H9 (cell line): ENCODE data around the gene PLAU. TPM values are rescaled to one million over a fixed set of nuclear protein-coding genes. Genes with fewer than 3 reads are reported as not detected.

Experiments
- DNase-seq: peaks from one replicate; pipeline ENCODE4 v3.0.0-alpha.2; 2017
- H2AFZ ChIP-seq: one replicate; pipeline ENCODE4 v1.6.1; 2013; ENCODE audit warnings: mild to moderate bottlenecking, low read length, control low read depth, moderate library complexity
- H2AK5ac ChIP-seq: 2 replicates; pipeline ENCODE4 v1.6.1; 2013; ENCODE audit warnings: low read length, control low read depth, mixed read lengths; ENCODE audit not compliant: insufficient read length
- H2BK120ac ChIP-seq: one replicate; pipeline ENCODE4 v1.6.1; 2013; ENCODE audit warnings: low read depth, mild to moderate bottlenecking, low read length, control low read depth, inconsistent platforms; ENCODE audit not compliant: poor library complexity, severe bottlenecking
- H2BK12ac ChIP-seq: 2 replicates; pipeline ENCODE4 v1.6.1; 2013; ENCODE audit warnings: low read length, control low read depth, mixed read lengths, low read depth; ENCODE audit not compliant: insufficient read length
- H2BK15ac ChIP-seq: 2 replicates; pipeline ENCODE4 v1.6.1; 2013; ENCODE audit warnings: low read depth, low read length, control low read depth
- H2BK20ac ChIP-seq: one replicate; pipeline ENCODE4 v1.6.1; 2013; ENCODE audit warnings: low read depth, mild to moderate bottlenecking, low read length, control low read depth, inconsistent platforms; ENCODE audit not compliant: poor library complexity, severe bottlenecking
- H2BK5ac ChIP-seq: 2 replicates; pipeline ENCODE4 v1.6.1; 2013; ENCODE audit warnings: low read length, control low read depth, mixed read lengths; ENCODE audit not compliant: insufficient read length
- H3K14ac ChIP-seq: 2 replicates; pipeline ENCODE4 v1.6.1; 2013; ENCODE audit warnings: low read length, control low read depth; ENCODE audit not compliant: insufficient read depth
- H3K18ac ChIP-seq: 2 replicates; pipeline ENCODE4 v1.6.1; 2013; ENCODE audit warnings: low read depth, mild to moderate bottlenecking, mixed read lengths, low read length, control low read depth; ENCODE audit not compliant: insufficient read length
- H3K23ac ChIP-seq: 2 replicates; pipeline ENCODE4 v1.6.1; 2013; ENCODE audit warnings: low read length, control low read depth, mixed read lengths, low read depth; ENCODE audit not compliant: insufficient read length
- H3K23me2 ChIP-seq: 2 replicates; pipeline ENCODE4 v1.6.1; 2013; ENCODE audit warnings: low read depth, mild to moderate bottlenecking, mixed read lengths, low read length, control low read depth; ENCODE audit not compliant: insufficient read length, poor library complexity, severe bottlenecking
- H3K27ac ChIP-seq: 2 replicates; pipeline ENCODE4 v1.5.1; 2013; ENCODE audit warnings: low read length, control low read depth, mixed read lengths, low read depth; ENCODE audit not compliant: insufficient read length
- H3K27me3 ChIP-seq: 2 replicates; pipeline ENCODE4 v1.6.1; 2013; ENCODE audit warnings: low read length, control low read depth, inconsistent platforms; ENCODE audit not compliant: insufficient read depth
- H3K4ac ChIP-seq: 2 replicates; pipeline ENCODE4 v1.6.1; 2013; ENCODE audit warnings: low read depth, mild to moderate bottlenecking, control low read depth, inconsistent platforms, low read length, moderate library complexity
- H3K4me1 ChIP-seq: 2 replicates; pipeline ENCODE4 v1.6.1; 2013; ENCODE audit warnings: low read length, control low read depth, inconsistent platforms; ENCODE audit not compliant: insufficient read depth
- H3K4me2 ChIP-seq: 2 replicates; pipeline ENCODE4 v1.6.1; 2013; ENCODE audit warnings: low read length, control low read depth, mixed read lengths; ENCODE audit not compliant: insufficient read length, insufficient read depth
- H3K56ac ChIP-seq: 2 replicates; pipeline ENCODE4 v1.6.1; 2013; ENCODE audit warnings: low read depth, mild to moderate bottlenecking, mixed read lengths, low read length, control low read depth; ENCODE audit not compliant: insufficient read length
- H3K79me1 ChIP-seq: 2 replicates; pipeline ENCODE4 v1.6.1; 2013; ENCODE audit warnings: low read depth, mild to moderate bottlenecking, moderate library complexity, low read length, control low read depth, inconsistent platforms; ENCODE audit not compliant: insufficient read depth, poor library complexity, severe bottlenecking
- H3K79me2 ChIP-seq: 2 replicates; pipeline ENCODE4 v1.6.1; 2013; ENCODE audit warnings: low read length, control low read depth, inconsistent platforms; ENCODE audit not compliant: insufficient read depth
- H3K9ac ChIP-seq: 2 replicates; pipeline ENCODE4 v1.6.1; 2013; ENCODE audit warnings: low read length, control low read depth, mixed read lengths; ENCODE audit not compliant: insufficient read length; ENCODE audit errors: extremely low read depth
- H3K9me3 ChIP-seq: one replicate; pipeline ENCODE4 v1.6.1; 2013; ENCODE audit warnings: low read depth, low read length, inconsistent platforms; ENCODE audit not compliant: control insufficient read depth
- H3T11ph ChIP-seq: one replicate; pipeline ENCODE4 v1.6.1; 2013; ENCODE audit warnings: mild to moderate bottlenecking, low read length, control low read depth, inconsistent platforms
- H4K20me1 ChIP-seq: one replicate; pipeline ENCODE4 v1.6.1; 2013; ENCODE audit not compliant: control insufficient read depth, insufficient read length, insufficient read depth
- H4K5ac ChIP-seq: 2 replicates; pipeline ENCODE4 v1.6.1; 2013; ENCODE audit warnings: low read depth, mild to moderate bottlenecking, mixed read lengths, low read length, control low read depth; ENCODE audit not compliant: insufficient read length
- H4K8ac ChIP-seq: replicated peaks from 2 replicates; pipeline ENCODE4 v1.6.1; 2013; ENCODE audit warnings: low read length, control low read depth, mixed read lengths, low read depth; ENCODE audit not compliant: insufficient read length
- H4K91ac ChIP-seq: 2 replicates; pipeline ENCODE4 v1.6.1; 2013; ENCODE audit warnings: low read depth, mild to moderate bottlenecking, moderate library complexity, mixed read lengths, low read length, control low read depth; ENCODE audit not compliant: insufficient read length
- H3K27ac Mint-ChIP-seq, 3 experiments: 2 replicates in 2 of 3; 3 replicates in 1 of 3; pipeline ENCODE4 v1.8.0; 2020 to 2021; ENCODE audit warnings: mixed read lengths in 3 of 3, mild to moderate bottlenecking in 1 of 3, moderate library complexity in 1 of 3
- H3K27me3 Mint-ChIP-seq: 2 replicates; pipeline ENCODE4 v1.8.0; 2021; ENCODE audit warnings: low read depth, mild to moderate bottlenecking, moderate library complexity, mixed read lengths
- H3K36me3 Mint-ChIP-seq, 3 experiments: 2 replicates in 2 of 3; 3 replicates in 1 of 3; pipeline ENCODE4 v1.8.0; 2020 to 2021; ENCODE audit warnings: low read depth in 3 of 3, mixed read lengths in 3 of 3; ENCODE audit not compliant: insufficient read depth in 1 of 3
- H3K4me1 Mint-ChIP-seq, 2 experiments: 2 replicates each; pipeline ENCODE4 v1.8.0; 2020; ENCODE audit warnings: mixed read lengths in 2 of 2
- H3K4me3 Mint-ChIP-seq, 2 experiments: 2 replicates in 1 of 2; 3 replicates in 1 of 2; pipeline ENCODE4 v1.8.0; 2020 to 2021; ENCODE audit warnings: mild to moderate bottlenecking in 2 of 2, mixed read lengths in 2 of 2, moderate library complexity in 1 of 2
- H3K9me3 Mint-ChIP-seq, 2 experiments: 2 replicates in 1 of 2; 3 replicates in 1 of 2; pipeline ENCODE4 v1.8.0; 2020; ENCODE audit warnings: mild to moderate bottlenecking in 2 of 2, mixed read lengths in 2 of 2, moderate library complexity in 1 of 2
- CTCF ChIP-seq: fragments of 200-600 bp; sonication (generic); conservative IDR thresholded peaks from 3 replicates; pipeline ENCODE4 v1.8.0; 2021; ENCODE audit warnings: antibody characterized with exemption, mild to moderate bottlenecking
- WGBS: extraction: QIAGEN DNeasy Blood & Tissue Kit; methylation state at CpG from one replicate; pipeline ENCODE4 v1.1.7; 2013; ENCODE audit warnings: missing lambda C conversion rate, low lambda C conversion rate, mixed read lengths; ENCODE audit not compliant: insufficient read length; ENCODE audit errors: extremely low coverage; 5-methylcytosine and 5-hydroxymethylcytosine counted together
- total RNA-seq: library from RNA; stranded (reverse); gene quantifications from 2 replicates; pipeline ENCODE4 v1.2.1, GENCODE V29; 2021

Gene PLAU
- total RNA-seq, 1 experiment from 2014 or later = 15.0 TPM

DNA sequence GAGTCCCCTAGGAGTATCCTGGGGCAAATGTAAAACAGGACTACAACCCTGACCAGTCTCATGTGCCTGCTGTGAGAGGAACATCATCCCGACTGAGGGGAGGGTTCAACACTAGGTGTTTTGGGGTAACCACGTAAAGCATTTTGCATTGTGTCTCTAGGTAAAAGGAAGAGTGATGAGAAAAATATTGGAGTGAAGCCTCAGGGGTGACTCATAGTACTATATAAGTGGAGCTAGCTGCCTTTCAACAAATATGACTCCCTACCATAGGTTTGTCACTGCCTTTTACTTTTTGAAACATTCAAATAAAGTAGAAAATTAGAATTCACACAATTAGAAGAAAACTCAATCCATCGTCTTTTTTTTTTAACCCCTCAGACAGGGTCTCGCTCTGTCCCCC, 34.0 kb upstream of the PLAU start:
- WGBS = no CpG with 5 or more reads among the region's 4 CpGs
- Histone ChIP-seq H4K8ac (no peak overlapping the region), H3K4ac (no peak overlapping the region), H3K23me2 (peaks cover 3% of the 10 kb centered on the region), H3K9me3 (no peaks in the 10 kb centered on the region), H3T11ph (no peak overlapping the region), H3K9ac (no peak overlapping the region), H3K27ac (no peak overlapping the region), H2BK12ac (no peak overlapping the region), H3K27me3 (no peaks in the 10 kb centered on the region), H3K4me2 (no peak overlapping the region), H3K4me1 (peaks cover 2% of the 10 kb centered on the region; the same call in 1 of the 2 replicates), H3K18ac (no peak overlapping the region), H3K79me1 (no peaks in the 10 kb centered on the region), H2BK20ac (no peak overlapping the region), H4K5ac (no peak overlapping the region), H2BK5ac (no peak overlapping the region), H2AK5ac (no peak overlapping the region), H2AFZ (no peak overlapping the region), H4K91ac (no peak overlapping the region), H2BK120ac (no peak overlapping the region), H3K23ac (no peak overlapping the region), H4K20me1 (no peaks in the 10 kb centered on the region), H3K56ac (no peak overlapping the region), H3K79me2 (no peaks in the 10 kb centered on the region; the same call in 1 of the 2 replicates), H3K14ac (no peak overlapping the region), H2BK15ac (no peak overlapping the region)
- Mint-ChIP-seq H3K36me3 (peaks cover 7 to 12% (median 7%) of the 10 kb centered on the region in 3 experiments; a peak in 6 of 7 replicates), H3K27me3 (peaks cover 13% of the 10 kb centered on the region), H3K4me1 (peaks cover 26 to 29% of the 10 kb centered on the region in 2 experiments), H3K9me3 (no peaks in the 10 kb centered on the region), H3K4me3 (no peak overlapping the region), H3K27ac (no peak overlapping the region)
- TF ChIP-seq CTCF = no peak
- DNase-seq = no peak
